ENCODE data around the gene ASPHD2. TPM values are rescaled to one million over a fixed set of nuclear protein-coding genes. Genes with fewer than 3 reads are reported as not detected.

The ASPHD2 gene
- total RNA-seq, 4 donors from 2014 or later = 0.49 to 1.7 (median 0.88) TPM; not detected in 1

- TF ChIP-seq CTCF (IDR thresholded peaks at IDR 0.05; ENCODE audit: low read depth) = no peak
Observed at GRCh38 chr22:26417406-26417805, 11.7 kb upstream of the ASPHD2 start.

GRCh38 chr22:26418620-26419019 lies 10.4 kb upstream of the ASPHD2 start:
- TF ChIP-seq CTCF (IDR thresholded peaks at IDR 0.05; ENCODE audit: low read depth) = no peak

GRCh38 chr22:26426924-26427323 lies 2.1 kb upstream of the ASPHD2 start:
- TF ChIP-seq CTCF (IDR thresholded peaks at IDR 0.05; ENCODE audit: low read depth) = no peak

GRCh38 chr22:26429458-26430286 lies 612 bp downstream of the ASPHD2 start:
- TF ChIP-seq CTCF (IDR thresholded peaks at IDR 0.05; ENCODE audit: low read depth) = no peak

GRCh38 chr22:26430600-26430999 lies 1.5 kb downstream of the ASPHD2 start:
- no peak for TF ChIP-seq CTCF (IDR thresholded peaks at IDR 0.05; ENCODE audit: low read depth)

- no peak for TF ChIP-seq CTCF (IDR thresholded peaks at IDR 0.05; ENCODE audit: low read depth)
Observed at GRCh38 chr22:26431261-26431995, 2.4 kb downstream of the ASPHD2 start.

GRCh38 chr22:26432619-26433311 lies 3.7 kb downstream of the ASPHD2 start:
- no peak for TF ChIP-seq CTCF (IDR thresholded peaks at IDR 0.05; ENCODE audit: low read depth)
